Activated naive CD4-positive, alpha-beta T cell treated with anti-CD3 and anti-CD28 coated beads, Interleukin-2, amount 50 U/mL, for 24 hours (primary cell): ENCODE measurements around the gene CCDC92.
A peak's percentile ranks its signal among the peaks of the same experiment; 100 is the strongest.

Experiments used
- H3K27ac Mint-ChIP-seq: one replicate; pipeline ENCODE4 v1.8.0; 2021; ENCODE audit warnings: mild to moderate bottlenecking, mixed read lengths
- H3K27me3 Mint-ChIP-seq: one replicate; pipeline ENCODE4 v1.8.0; 2021; ENCODE audit warnings: mixed read lengths
- H3K36me3 Mint-ChIP-seq: one replicate; pipeline ENCODE4 v1.8.0; 2021; ENCODE audit warnings: mixed read lengths
- H3K4me1 Mint-ChIP-seq: one replicate; pipeline ENCODE4 v1.8.0; 2021; ENCODE audit warnings: mixed read lengths
- H3K4me3 Mint-ChIP-seq: one replicate; pipeline ENCODE4 v1.8.0; 2021; ENCODE audit warnings: mild to moderate bottlenecking, mixed read lengths
- H3K9me3 Mint-ChIP-seq: one replicate; pipeline ENCODE4 v1.8.0; 2021; ENCODE audit warnings: mixed read lengths

Gene CCDC92, protein sequence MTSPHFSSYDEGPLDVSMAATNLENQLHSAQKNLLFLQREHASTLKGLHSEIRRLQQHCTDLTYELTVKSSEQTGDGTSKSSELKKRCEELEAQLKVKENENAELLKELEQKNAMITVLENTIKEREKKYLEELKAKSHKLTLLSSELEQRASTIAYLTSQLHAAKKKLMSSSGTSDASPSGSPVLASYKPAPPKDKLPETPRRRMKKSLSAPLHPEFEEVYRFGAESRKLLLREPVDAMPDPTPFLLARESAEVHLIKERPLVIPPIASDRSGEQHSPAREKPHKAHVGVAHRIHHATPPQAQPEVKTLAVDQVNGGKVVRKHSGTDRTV

DNA sequence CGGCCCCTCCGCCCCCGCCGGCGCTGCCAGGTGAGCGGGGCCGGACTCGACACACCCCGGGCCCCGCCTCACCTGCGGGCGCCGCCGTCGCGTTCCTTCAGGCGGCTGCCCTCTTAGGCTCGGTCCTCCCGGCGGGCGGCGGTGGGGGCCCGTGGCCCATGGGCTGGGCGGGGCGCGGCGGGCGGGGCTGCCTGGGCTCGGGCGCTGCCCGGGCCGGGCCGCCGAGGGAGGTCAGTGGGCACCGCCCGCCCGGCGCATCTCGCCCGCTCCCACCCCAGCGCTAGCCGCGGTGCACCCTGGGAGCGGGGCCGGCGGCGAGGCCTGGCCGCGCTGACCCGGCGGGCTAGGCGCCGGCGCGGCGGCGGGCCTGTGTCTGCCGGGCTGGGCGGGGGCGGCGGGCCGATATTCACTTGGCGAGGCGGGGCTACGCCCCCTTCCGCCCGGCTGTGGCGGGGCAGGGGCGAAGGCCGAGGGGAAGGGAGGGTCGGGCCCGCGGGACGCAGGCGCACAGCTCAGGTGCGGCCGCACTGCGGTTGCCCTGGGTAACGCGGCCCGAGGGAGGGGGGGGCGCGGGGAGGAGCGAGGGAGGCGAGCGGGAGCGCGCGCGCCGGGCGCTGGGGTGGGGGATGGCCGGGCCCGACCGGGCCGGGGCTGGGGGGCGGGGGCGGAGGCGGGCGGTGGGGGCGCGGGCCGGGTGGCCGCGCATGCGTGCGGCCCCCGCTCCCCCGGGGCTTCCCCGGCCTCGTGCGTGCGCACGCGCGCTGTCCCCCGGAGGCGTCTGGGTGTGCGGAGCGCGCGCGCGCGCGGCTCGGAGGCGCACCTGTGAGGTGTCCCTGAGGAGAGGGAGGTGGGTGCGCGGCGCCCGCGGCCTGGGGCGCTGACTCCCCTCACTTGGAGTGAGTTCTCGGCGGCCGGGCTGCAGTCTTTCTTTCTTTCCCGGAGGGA is at the start of gene CCDC92, which contains the start of gene ZNF664:
CCDC92 (minus strand) TSS at position 375 of the 945 bp plus-strand sequence. CDS start 28,526 bp downstream, outside the sequence.
ZNF664 (plus strand) TSS at position 759 of the 945 bp plus-strand sequence. CDS start 38,930 bp downstream, outside the sequence.
- no peaks in the 10 kb centered on the region for H3K27me3 Mint-ChIP-seq
- H3K36me3 Mint-ChIP-seq: peaks cover 9% of the 10 kb centered on the region
- H3K27ac Mint-ChIP-seq: peak within 1 kb of the TSS; percentile 85
- H3K9me3 Mint-ChIP-seq: no peaks in the 10 kb centered on the region
- peaks cover 61% of the 10 kb centered on the region for H3K4me1 Mint-ChIP-seq
- peak within 1 kb of the TSS; percentile 93 for H3K4me3 Mint-ChIP-seq

DNA sequence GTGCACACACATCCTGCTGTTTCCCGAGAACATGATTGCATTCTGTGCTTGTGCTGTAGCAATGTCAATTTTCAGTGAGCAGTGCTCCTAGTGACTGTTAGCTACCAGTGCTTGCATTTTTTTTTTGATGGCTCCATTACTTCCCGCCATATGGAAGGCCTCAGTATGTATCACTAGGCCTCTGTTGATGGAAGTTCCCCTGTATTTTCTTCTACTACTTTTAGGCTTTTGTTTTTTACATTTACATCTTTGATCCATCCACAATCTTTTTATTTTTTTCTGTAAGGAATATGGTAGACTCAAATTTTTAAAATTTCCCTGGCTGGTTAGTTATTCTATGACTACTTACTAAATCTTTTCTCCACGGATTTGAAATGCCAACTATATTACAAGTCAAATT is 49.5 kb upstream of the CCDC92 start:
- Mint-ChIP-seq H3K4me3 (no peak overlapping the region), H3K27ac (no peak overlapping the region), H3K4me1 (no peaks in the 10 kb centered on the region), H3K36me3 (peaks cover 1% of the 10 kb centered on the region), H3K27me3 (no peaks in the 10 kb centered on the region), H3K9me3 (no peaks in the 10 kb centered on the region)

DNA sequence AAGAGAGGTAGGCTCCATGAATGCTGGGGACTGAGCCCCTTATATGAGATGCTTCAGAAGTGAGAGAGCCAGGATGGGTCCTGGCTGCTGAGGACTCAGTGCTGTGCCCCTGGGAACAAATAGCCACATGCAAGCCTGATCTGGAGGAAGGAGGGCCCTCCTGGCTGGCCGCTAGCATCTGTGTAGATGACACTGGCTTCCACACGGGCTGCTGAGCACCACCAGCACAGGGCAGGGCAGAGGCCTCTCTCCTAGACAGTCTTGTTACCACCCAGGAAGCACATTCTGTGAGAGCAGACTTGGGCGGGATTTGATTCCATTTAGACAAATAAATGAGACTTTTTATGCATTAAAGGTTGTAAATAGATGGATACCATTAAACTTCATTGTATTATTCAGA is 48.4 kb upstream of the CCDC92 start:
- Mint-ChIP-seq H3K36me3 (peaks cover 1% of the 10 kb centered on the region), H3K27ac (no peak overlapping the region), H3K4me3 (no peak overlapping the region), H3K4me1 (no peaks in the 10 kb centered on the region), H3K27me3 (no peaks in the 10 kb centered on the region), H3K9me3 (no peaks in the 10 kb centered on the region)

DNA sequence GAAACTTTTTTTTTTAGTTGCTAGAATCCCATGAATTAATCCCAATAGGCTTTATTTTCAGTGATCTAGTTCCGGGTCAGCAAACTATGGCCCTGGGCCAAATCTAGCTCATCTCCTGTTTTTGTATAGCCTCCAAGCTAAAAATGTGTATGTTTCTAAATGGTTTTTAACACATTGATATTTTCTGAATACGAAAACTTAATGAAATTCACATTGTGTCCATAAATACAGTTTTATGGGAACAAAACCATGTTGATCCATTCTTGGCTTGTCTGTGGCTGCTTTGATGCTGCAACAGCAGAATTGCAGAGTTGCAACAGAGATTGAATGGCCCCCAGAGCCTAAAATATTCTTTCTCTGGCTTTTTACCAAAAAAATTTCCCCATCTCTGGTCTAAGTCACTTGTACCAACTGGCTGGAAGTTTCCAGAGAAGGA is 47.9 kb upstream of the CCDC92 start:
- H3K4me1 Mint-ChIP-seq: no peaks in the 10 kb centered on the region
- no peak overlapping the region for H3K4me3 Mint-ChIP-seq
- H3K36me3 Mint-ChIP-seq: peaks cover 1% of the 10 kb centered on the region
- H3K27me3 Mint-ChIP-seq: no peaks in the 10 kb centered on the region
- H3K27ac Mint-ChIP-seq: no peak overlapping the region
- H3K9me3 Mint-ChIP-seq: no peaks in the 10 kb centered on the region

DNA sequence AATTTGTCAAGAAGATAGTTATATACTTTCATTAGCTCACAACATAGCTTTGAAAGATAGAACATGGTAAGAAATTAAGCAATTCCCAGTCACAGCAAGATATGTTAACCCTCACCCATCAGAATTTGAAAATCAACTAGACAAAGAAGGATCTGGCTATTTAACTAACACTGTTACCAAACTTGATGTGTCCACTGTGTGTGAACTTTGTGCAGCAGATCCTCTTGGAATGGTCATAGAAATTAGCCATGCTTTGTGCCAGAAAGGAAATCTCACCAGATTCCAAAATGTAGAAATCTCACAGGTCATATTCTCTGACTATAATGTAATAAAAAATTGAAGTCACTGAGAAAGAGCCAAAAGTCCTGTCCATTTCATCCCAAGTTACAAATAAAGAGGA is 46.5 kb upstream of the CCDC92 start:
- no peaks in the 10 kb centered on the region for H3K9me3 Mint-ChIP-seq
- no peaks in the 10 kb centered on the region for H3K27me3 Mint-ChIP-seq
- H3K4me1 Mint-ChIP-seq: no peaks in the 10 kb centered on the region
- H3K27ac Mint-ChIP-seq: no peak overlapping the region
- no peak overlapping the region for H3K4me3 Mint-ChIP-seq
- H3K36me3 Mint-ChIP-seq: peaks cover 3% of the 10 kb centered on the region

DNA sequence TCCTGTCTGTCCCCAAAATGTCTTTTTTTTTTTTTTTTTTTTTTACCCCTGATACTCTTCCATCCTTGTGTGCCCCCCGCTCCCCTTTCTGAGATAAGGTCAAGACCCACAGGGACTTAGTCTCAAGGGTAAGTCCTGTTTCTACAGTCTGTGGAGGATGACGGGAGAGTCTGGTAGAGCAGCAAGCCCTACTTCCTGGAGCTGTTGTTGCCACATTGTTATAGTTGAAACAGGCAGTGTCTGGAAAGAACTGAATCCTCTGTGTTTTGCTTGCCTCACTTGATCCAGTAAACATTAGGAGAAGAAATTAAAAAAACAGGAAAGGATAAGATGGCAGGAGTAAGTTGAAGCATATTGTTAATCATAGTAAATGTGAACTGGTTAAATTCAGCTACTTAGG is 45.9 kb upstream of the CCDC92 start:
- Mint-ChIP-seq H3K27ac (no peak overlapping the region), H3K27me3 (no peaks in the 10 kb centered on the region), H3K9me3 (no peaks in the 10 kb centered on the region), H3K36me3 (peaks cover 3% of the 10 kb centered on the region), H3K4me3 (no peak overlapping the region), H3K4me1 (no peaks in the 10 kb centered on the region)

DNA sequence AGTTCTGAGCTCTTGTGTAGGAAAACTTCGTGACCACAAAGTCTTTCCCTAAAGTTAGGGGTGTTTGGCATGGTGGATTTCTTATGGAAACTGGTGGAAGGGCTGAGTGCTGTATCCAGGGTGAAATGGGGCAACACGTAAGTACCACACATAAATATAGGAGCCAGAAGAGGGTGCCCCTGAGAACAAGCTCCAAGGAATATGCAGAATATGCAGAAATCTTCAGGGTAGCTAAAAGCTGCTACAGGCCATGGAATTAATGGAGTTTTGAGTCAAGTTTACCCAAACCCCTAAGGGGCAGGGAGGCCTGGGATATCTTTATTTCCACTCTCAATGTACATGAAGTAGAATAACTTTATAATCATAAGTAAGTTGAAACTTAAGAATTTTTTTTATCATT is 44.4 kb upstream of the CCDC92 start:
- Mint-ChIP-seq H3K27me3 (no peaks in the 10 kb centered on the region), H3K4me1 (no peaks in the 10 kb centered on the region), H3K9me3 (no peaks in the 10 kb centered on the region), H3K27ac (no peak overlapping the region), H3K36me3 (peaks cover 8% of the 10 kb centered on the region), H3K4me3 (no peak overlapping the region)

DNA sequence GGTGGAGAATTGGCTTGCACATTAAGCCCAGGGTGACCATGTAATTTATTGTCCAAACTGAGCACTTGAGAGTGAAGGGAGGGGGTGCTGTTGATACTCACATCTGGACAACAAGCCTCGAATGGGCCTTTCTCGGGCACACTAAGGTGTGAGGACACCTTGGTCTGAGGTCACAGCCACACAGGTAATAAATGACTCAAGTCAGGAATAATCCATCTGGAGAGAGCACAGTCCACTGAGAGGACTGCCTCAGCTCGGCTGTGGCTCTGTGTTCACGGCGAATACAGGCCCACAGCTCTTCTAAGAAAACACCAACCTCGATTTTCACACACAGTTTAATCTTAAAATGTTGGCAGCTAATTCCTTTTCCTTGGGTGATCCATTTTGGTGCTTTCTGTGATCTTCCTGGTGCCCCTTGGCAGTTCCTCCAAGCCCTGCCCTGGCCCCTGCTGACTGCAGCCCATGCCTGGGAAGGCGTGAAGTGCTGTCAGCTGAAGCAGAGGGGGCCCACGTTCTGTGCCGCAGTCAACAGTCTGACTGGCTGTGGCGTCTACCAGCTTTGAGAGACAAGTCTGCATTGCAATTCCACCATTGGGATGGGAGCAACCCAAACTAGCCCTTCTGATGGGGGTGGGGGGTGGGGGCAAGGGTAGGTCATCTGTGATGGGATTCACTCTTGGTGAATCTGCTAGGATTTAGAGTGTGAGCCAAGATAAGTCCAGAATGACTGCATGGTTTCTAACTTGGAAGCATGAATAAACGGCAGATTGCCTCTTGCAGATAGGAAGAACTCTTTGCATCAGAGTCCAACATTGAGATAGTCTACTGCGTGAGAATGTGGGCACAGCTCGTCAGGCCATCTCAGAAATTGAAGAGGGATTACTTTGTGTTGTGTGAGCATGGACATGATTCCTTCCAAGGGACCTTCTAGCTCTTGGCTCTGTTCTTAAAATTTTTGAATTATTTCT is 43.1 kb upstream of the CCDC92 start:
- no peak overlapping the region for H3K27ac Mint-ChIP-seq
- H3K4me1 Mint-ChIP-seq: peaks cover under 1% of the 10 kb centered on the region
- no peaks in the 10 kb centered on the region for H3K9me3 Mint-ChIP-seq
- peaks cover 12% of the 10 kb centered on the region for H3K36me3 Mint-ChIP-seq
- H3K27me3 Mint-ChIP-seq: no peaks in the 10 kb centered on the region
- no peak overlapping the region for H3K4me3 Mint-ChIP-seq

DNA sequence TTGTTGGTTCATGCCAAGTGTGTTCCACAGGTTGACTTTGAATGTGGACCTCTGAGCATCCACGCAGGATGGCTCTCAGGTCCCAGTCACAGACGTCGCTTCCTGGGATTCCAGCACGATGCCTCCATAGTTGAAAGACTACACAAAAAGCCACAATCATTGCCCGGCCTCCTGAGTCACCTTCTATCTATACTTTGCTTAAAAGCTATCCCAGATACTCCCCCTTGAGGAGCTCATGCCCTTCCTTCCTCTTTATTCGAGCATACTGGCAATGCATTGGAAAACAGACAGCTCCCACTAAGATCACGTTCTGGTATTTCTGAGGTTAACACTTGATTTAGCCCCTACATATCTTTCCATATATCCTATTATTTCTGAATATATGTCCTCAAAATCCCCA is 40.4 kb upstream of the CCDC92 start:
- Mint-ChIP-seq H3K27ac (no peak overlapping the region), H3K27me3 (no peaks in the 10 kb centered on the region), H3K9me3 (no peaks in the 10 kb centered on the region), H3K4me1 (peaks cover 12% of the 10 kb centered on the region), H3K4me3 (no peak overlapping the region), H3K36me3 (peaks cover 18% of the 10 kb centered on the region)

DNA sequence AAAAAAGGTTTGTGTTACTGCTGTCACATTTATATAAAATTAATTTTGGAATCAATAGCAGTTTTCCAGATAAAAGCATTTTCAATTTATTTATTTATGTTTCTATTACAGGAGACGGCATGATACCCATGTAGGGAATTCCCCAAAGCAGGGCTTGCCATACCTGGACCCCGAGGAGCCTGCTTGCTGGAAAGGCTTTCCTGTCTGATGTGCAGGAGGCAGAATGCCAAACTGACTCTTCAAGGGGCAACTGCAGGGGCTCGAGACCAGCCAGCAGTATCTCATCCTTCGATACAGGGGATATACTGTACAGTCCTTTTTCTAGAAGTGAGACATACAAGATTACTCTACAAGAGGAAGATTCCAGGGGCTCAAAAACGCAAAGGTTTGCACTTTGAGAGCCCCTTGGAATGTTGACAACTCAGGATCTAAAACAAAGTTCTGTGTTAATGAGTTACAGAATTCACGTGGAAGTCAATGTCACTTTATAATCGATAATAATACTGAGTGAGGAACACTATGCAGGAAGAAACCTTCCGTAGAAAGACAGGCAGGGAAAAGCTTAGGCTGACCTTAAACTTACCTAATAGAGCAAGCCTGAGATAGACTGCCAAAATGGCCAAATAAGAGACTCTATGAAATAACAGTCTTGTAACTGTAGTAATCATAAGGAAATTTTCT is 38.9 kb upstream of the CCDC92 start:
- no peaks in the 10 kb centered on the region for H3K27me3 Mint-ChIP-seq

DNA sequence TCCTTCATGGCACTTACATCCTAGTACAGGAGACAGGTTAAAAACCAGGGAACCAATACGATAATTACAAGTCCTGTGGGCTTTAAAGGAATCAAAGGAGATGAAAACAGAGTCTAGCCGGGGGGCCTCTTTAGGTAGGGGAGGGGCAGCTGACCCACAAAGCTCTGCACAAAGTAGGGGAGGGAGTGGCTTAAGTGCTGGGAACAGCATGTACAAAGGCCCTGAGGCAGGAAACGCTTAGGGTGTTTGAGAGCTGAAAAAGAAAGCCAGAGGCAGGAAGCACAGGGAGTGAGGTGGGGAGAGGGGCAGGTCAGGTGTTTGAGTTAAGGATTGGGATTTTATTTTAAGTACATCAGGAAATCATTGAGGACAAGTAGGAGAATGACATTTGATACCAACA is 38.1 kb upstream of the CCDC92 start:
- Mint-ChIP-seq H3K4me1 (peaks cover 36% of the 10 kb centered on the region), H3K9me3 (no peaks in the 10 kb centered on the region), H3K4me3 (no peak overlapping the region), H3K27ac (no peak overlapping the region), H3K36me3 (peaks cover 20% of the 10 kb centered on the region), H3K27me3 (no peaks in the 10 kb centered on the region)

More for the DNA sequence above, 38.9 kb upstream of the CCDC92 start:
- Mint-ChIP-seq H3K4me1 (peaks cover 27% of the 10 kb centered on the region), H3K9me3 (no peaks in the 10 kb centered on the region), H3K36me3 (peaks cover 19% of the 10 kb centered on the region), H3K27ac (no peak overlapping the region), H3K4me3 (no peak overlapping the region)

DNA sequence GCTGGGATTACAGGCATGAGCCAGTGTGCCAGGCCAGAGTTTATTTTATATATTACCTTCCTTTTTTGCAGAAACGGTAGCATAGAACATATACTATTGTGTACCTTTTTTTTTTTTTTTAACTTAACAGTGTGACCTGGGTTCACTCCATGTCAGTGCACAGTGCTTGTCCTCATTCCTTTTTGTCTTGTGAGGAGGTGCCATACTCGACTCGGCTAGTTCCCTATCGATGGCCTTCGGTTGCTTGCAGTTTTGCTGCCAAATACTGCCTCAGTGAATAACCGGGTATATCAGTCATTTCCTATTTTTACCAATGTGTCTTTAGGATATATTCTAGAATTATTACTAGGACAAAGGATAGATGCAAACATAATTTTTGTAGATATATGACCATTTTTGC is 37.1 kb upstream of the CCDC92 start:
- H3K36me3 Mint-ChIP-seq: peaks cover 18% of the 10 kb centered on the region
- no peak overlapping the region for H3K4me3 Mint-ChIP-seq
- no peaks in the 10 kb centered on the region for H3K9me3 Mint-ChIP-seq
- no peaks in the 10 kb centered on the region for H3K27me3 Mint-ChIP-seq
- no peak overlapping the region for H3K27ac Mint-ChIP-seq
- H3K4me1 Mint-ChIP-seq: peaks cover 39% of the 10 kb centered on the region

DNA sequence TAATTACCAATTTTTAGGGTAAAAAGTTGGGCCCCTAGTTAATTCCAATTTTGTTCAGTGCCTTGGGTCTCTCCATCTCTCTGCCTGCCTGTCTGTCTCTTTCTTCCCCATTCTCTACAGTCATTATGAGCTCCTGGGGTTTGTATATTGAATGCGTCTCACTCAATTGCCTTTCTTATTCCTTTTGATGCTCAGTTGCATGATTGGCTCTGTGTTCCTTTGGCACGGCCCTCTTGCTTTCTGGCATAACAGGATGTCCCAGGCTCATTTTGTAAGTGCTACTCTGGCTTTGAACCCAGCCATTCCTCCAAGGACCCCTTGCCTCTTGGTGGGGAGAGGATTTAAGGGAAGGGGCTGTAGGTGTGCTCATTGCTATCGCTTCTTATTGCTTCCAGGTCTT is 36.0 kb upstream of the CCDC92 start:
- H3K36me3 Mint-ChIP-seq: peaks cover 18% of the 10 kb centered on the region
- no peaks in the 10 kb centered on the region for H3K9me3 Mint-ChIP-seq
- H3K4me3 Mint-ChIP-seq: no peak overlapping the region
- peaks cover 39% of the 10 kb centered on the region for H3K4me1 Mint-ChIP-seq
- H3K27me3 Mint-ChIP-seq: no peaks in the 10 kb centered on the region
- H3K27ac Mint-ChIP-seq: peak overlapping the region; percentile 49

DNA sequence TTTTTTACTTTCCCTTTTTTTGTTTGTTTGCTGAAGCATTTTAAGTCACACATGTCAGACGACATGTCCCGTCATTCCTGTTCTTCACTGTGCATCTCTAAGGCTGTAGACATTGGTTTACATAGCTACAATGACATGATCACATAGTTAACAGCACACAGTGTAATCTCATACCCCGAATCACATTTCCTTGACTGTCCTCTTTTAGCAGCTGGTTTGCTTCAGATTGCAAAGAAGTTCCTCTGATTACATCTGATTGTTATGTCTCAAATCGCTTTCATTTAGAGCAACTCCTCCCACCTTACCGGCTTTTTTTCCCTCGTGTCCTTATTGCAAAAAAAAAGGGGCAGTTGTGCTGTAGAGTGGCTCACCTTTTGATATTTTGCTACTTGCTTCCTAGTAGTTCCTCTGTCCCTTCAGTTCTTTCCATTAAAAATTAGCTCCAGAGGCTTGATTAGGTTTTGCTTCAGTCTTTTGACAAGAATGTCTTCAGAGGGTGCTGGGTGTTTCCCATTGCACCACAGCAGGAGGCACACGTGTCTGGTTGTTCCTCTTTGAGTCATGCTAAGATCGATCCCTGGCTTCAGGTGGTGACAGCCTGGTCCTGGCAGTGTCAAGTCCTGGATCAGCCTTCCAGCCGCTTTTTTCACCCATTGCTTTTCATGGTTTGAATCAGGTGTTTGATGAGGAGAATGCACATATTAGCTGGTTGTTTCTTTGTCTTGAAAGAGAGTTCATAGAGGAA is 35.4 kb upstream of the CCDC92 start:
- no peak overlapping the region for H3K4me3 Mint-ChIP-seq
- peaks cover 39% of the 10 kb centered on the region for H3K4me1 Mint-ChIP-seq
- peaks cover 18% of the 10 kb centered on the region for H3K36me3 Mint-ChIP-seq
- H3K27ac Mint-ChIP-seq: no peak overlapping the region
- H3K27me3 Mint-ChIP-seq: no peaks in the 10 kb centered on the region
- no peaks in the 10 kb centered on the region for H3K9me3 Mint-ChIP-seq
